Adipose tissue (tissue), 3 donors: ENCODE results near the gene KCTD11. TPM values are rescaled to one million over a fixed set of nuclear protein-coding genes. Genes with fewer than 3 reads are reported as not detected.
"Not testable (repeated sequence)": the region's sequence is repeated elsewhere in the genome, so short reads cannot be mapped to it uniquely, and the experiment has no call there.

Experiments
- H3K27ac ChIP-seq: one replicate; pipeline ENCODE4 v1.5.1; 2013; ENCODE audit warnings: low read depth, low read length
- WGBS, 3 donors: extraction: QIAGEN DNeasy Blood & Tissue Kit; methylation state at CpG; one replicate each; pipeline ENCODE4 v1.1.7; 2013; 5-methylcytosine and 5-hydroxymethylcytosine counted together
- polyA plus RNA-seq, 3 donors: library from polyadenylated mRNA; stranded (reverse); fragments of 200-250 nt; gene quantifications; one replicate each; pipeline ENCODE4 v1.2.3, GENCODE V29; 2013
- donor health status: healthy with polysubstance abuse.
- donor health status: Bipolar disorder and iron deficiency.
- donor health status: healthy.

The KCTD11 gene
- polyA plus RNA-seq, 3 donors, result 6.3 to 11.2 (median 9.9) TPM

- no peak overlapping the region for H3K27ac ChIP-seq
- 88 to 92% (median 92%) methylated on average over 11 to 13 of the region's 13 CpGs for WGBS, 3 donors
Measured at GRCh38 chr17:7318121-7318860, 33.7 kb upstream of the KCTD11 start.

DNA sequence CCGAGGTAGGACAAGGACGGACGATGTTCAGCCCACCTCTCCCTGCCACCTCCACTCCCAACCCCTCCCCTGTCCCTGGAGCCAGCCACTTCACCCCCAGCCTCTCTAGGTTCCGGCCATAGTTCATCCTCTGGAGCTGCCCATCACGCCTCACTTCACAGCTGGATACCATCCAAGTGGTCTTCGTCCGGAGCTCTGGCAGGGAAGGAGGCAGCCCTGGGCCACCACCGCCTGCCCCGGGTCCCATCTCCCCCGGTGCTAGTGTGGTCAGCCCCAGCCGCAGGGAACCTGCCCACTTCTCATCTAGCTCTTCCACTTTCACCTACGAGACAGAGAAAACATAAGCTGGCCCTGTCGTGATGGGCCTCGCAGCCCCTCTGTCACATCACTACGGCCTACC, 30.5 kb upstream of the KCTD11 start:
- H3K27ac ChIP-seq, result no peak overlapping the region
- WGBS, 3 donors, result 88 to 93% (median 92%) methylated on average over 15 of the region's 15 CpGs

DNA sequence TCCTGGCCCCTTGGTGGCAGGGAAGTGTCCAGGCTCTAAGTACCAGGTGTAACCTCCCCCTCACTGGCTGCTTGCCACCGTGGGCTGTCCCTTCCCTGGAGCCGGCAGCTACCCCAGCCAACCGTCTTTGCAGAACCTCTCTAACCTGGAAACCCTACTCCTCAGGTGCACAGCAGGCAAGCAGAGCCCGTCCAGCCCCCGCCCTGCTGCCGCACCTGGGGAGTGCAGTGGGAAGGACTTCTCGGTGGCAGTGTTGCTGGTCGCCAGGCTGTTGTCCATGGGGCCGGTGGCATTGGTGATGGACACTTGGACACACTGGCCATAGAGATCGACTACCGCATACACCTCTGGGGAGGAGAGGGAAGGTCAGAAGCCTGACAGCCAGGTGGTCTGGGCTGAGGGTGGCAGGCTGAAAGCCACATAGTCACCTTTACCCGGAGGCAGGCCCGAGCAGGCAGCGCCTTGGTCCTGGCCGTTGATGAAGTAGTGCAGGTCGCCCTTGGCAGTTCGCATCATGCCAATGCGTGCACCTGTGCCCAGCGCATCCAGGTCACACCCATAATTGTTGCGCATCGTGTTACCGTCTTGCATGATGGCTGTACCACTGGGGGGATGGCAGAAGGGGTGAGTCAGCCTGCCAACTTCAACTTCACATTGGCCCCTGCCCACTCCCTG, 29.3 kb upstream of the KCTD11 start:
- no peak overlapping the region for H3K27ac ChIP-seq
- WGBS, 3 donors, result 91 to 93% (median 93%) methylated on average over 22 of the region's 22 CpGs

DNA sequence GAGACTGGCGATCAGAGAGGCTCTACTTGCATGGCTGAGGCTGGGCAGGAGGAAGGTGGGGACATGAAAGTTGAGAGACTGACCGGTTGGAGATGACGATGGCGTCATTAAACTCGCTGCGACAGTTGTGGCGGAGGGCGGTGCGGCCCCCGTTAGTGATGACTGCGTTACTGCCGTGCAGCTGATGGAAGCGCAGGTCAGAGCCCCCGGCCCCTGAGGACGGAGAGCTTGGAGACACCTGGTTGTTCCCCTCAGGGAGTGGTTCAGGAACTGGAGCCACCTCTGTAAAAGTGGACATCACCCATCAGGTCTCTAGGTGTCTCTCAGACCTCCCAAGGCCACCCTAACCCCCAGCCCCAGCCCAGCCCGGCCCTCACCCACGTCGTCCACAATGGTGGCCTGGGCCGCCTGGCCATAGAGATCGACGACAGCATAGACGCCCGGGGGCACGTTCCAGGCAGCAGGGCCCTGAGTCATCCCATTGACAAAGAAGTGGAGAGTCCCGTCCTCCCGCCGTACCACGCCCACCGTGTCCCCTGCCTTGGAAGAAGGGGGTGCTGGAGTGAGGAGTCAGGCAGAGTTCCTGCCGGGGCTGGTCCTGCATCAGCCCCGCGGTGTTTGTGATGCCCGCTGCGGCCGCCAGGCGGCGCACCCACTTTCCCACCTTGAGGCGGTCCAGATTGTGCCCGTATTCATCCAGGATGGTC, 28.1 kb upstream of the KCTD11 start:
- H3K27ac ChIP-seq, result no peak overlapping the region
- WGBS, 3 donors, result 63 to 66% (median 65%) methylated on average over 39 of the region's 39 CpGs

DNA sequence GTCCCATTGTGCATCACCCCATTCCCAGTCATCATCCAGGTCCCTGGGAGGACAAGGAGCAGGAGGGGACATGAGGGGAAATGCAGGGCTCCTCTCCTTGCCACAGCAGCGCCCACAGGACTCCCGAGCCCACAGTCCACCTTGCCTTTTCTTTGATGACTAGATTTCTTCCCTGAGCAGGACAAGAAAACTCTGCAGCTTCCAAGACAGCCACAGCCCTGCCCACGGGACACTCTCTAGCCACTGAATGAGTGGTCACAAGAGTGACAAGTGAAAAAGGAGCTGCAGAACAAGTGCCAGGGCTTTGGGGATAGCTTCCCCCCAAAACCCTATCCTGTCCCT, 27.6 kb upstream of the KCTD11 start:
- WGBS, 3 donors, result 82 to 90% (median 83%) methylated on average over 3 of the region's 3 CpGs
- no peak overlapping the region for H3K27ac ChIP-seq

DNA sequence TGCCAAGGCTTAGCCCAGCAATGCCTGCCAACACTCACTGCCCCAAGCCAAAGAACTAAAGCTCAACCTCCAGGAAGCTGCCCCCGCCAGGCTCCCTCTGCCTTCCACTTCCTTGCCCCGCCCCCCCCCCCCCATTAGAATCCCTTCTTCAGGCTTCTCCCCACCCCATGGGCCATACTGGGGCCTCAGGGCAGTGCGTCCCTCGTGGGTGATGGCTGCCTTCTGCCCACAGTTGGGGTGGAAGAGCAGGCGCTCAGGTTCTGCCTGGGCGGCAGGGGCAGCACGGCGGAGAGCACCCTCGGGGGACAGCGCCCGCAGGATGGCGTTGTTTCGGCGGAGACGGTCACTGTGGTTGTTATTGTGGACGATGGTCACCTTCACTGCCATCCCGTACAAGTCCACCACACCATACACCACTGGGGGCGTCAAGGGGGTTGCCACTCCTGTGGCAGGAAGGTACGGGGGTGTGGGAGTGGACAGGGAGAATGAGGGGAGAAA, 26.9 kb upstream of the KCTD11 start:
- H3K27ac ChIP-seq, result no peak overlapping the region
- 89 to 93% (median 90%) methylated on average over 17 to 19 of the region's 19 CpGs for WGBS, 3 donors

DNA sequence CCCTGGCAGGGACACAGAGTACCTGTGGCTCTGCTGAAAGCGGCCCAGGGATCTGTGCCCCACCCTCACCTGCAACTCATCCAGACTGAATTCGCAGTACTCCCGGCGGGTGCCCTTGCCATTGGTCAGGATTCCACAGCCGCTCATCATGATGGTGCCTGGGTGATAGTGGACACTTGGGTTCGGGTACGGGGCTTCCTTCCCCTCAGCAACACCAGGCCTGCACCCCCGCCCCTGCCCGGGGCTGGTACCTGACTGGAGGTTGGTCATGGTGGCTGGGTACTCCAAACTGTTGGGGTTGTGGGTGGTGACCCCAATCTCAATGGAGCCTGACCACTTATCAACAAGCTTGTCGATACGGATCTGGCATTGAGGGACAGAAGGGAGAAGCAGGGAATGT, 25.8 kb upstream of the KCTD11 start:
- 87 to 94% (median 93%) methylated on average over 11 of the region's 11 CpGs for WGBS, 3 donors
- H3K27ac ChIP-seq, result no peak overlapping the region

DNA sequence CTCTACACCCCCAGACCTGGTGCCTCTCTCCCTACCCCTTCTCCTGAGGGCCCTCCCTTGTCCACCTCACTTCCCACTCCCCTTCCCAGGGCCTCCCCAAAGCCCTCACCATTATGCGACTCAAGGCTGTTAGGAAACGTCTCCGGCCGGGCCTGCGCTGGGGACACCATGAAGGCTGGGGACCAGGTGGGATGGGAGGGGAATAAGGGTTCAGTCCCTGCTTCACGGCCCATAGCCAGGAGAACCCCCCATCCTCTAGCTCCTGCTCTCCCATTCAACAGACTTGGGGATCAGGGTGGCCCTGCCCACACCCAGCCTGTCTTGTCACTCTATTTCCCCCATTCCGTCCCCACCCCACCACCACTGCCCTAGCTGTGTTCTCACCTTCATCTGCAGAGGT, 24.9 kb upstream of the KCTD11 start:
- H3K27ac ChIP-seq, result no peak overlapping the region
- WGBS, 3 donors, result 85 to 91% (median 85%) methylated on average over 7 of the region's 7 CpGs

DNA sequence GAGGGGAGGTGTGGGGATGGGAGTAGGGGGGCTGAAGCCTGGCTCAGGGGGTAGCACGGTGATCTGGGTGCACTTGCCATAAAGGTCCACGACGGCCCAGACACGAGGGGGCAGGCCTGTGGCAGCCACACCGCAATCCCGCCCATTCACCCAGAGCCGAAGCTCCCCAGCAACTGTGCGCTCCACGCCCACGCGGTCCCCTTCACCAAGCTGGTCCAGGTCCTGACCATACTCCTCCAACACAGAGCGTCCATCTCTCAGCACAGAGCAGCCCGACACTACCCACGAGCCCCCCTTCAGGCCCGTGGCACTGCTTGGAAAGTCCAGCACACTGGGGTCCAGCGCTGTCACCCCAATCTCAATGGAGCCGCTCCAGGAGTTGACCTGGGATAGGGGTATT, 24.5 kb upstream of the KCTD11 start:
- WGBS, 3 donors, result 86% methylated on average over 17 of the region's 17 CpGs
- no peak overlapping the region for H3K27ac ChIP-seq

DNA sequence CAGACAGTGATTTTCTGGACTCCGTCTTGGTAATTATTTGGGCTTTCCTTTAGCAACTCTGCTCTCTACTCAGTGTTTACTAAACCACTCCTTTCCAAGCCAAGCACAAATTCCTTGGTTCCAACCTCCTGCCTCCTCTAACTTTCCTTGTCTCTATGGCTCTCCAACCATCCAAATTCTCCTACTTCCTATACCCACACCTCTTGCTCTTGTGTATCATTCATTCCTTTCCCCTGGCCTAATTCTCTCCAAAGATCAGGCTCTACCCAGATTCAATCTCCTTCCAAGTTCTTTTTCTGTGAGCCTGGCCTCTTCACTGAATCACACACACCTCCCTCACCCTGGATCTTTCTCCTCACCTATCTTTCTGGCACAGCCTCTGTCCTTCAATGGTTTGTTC, 24.0 kb upstream of the KCTD11 start:
- WGBS, 3 donors, result 65 to 78% (median 68%) methylated on average over 1 of the region's 1 CpG
- H3K27ac ChIP-seq, result no peak overlapping the region

DNA sequence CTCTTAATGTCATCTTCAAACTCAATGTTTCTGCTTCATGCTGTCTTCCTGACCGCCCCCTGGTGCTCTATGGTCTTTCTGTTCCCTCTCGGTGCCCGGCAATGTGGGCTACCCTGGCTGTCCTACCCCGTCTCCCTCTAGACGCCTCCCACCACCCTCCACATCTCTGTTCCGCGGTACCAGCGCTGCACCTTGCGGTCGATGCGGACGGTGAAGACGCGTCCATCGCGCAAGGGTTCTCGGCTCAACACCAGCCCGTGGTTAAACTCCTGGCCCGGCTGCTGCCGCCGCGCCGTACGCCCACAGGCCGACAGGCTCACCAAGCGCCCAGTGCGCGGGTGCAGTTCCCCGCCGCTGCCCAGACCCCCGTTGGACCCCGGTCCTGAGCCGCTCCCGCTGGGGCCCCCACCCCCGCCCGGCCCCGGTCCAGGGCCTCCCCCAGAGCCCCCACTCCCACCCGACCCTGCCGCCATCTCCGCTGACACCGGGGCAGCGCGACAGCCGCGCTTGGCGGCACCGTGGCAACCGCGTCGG, 23.1 kb upstream of the KCTD11 start, which contains the start of gene NEURL4:
NEURL4 (minus strand) TSS at position 496 of the 534 bp plus-strand sequence; CDS start at position 473, 23 bp downstream.
- peak within 1 kb of the TSS; percentile 40 for H3K27ac ChIP-seq
- WGBS, 3 donors, result 0 to 1% (median 1%) methylated on average over 33 to 50 of the region's 50 CpGs

GRCh38 chr17:7329374-7329996, 22.5 kb upstream of the KCTD11 start:
- H3K27ac ChIP-seq, result peak overlapping the region; percentile 40
- WGBS, 3 donors, result 0% methylated on average over 43 of the region's 43 CpGs

GRCh38 chr17:7329997-7330637, 21.8 kb upstream of the KCTD11 start:
- WGBS, 3 donors, result 0 to 3% (median 1%) methylated on average over 33 to 34 of the region's 34 CpGs

DNA sequence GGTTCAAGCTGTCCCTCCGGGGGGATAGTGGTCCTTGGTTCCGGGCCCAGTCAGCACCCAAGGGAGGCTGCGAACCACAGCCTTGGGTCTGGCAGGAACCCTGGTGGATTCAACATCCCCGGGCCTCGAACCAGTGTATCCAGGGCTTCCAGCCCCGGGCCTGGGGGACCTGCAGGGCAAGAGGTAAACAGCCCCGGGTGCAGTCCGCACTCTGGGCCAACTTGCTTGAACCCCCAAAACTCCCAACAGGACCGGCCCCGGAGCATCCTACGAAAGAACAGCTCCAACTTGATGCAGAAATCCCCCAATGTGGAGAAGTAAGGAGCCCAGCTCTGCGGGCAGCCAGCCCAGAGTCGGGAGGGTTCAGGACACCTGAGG, 21.3 kb upstream of the KCTD11 start:
- H3K27ac ChIP-seq, result no peak overlapping the region
- 61 to 66% (median 66%) methylated on average over 13 of the region's 13 CpGs for WGBS, 3 donors

More at GRCh38 chr17:7329997-7330637, 21.8 kb upstream of the KCTD11 start:
- H3K27ac ChIP-seq, result peak overlapping the region; percentile 40

- H3K27ac ChIP-seq, result no peak overlapping the region
Measured at GRCh38 chr17:7332111-7332510, 19.9 kb upstream of the KCTD11 start.

DNA sequence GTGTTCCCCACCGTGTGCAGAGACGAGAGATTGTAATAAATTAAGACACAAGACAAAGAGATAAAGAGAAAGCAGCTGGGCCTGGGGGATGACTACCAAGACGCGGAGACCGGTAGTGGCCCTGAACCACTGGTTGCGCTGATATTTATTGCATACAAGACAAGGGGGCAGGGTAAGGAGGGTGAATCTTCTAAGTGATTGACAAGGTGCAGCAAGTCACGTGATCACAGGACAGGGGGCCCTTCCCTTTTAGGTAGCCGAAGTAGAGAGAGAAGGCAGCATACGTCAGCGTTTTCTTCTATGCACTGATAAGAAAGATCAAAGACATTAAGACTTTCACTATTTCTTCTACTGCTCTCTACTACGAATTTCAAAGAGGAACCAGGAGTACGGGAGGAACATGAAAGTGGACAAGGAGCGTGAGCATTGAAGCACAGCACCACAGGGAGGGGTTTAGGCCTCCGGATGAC, 19.3 kb upstream of the KCTD11 start:
- 35 to 56% (median 40%) methylated on average over 14 of the region's 14 CpGs for WGBS, 3 donors
- H3K27ac ChIP-seq, result not testable (repeated sequence)

More at GRCh38 chr17:7332111-7332510, 19.9 kb upstream of the KCTD11 start:
- WGBS, 3 donors, result 47 to 54% (median 50%) methylated on average over 7 of the region's 7 CpGs

- WGBS, 3 donors, result 60 to 93% (median 83%) methylated on average over 3 of the region's 3 CpGs
- no peak overlapping the region for H3K27ac ChIP-seq
Measured at GRCh38 chr17:7334938-7335538, 16.9 kb upstream of the KCTD11 start.
